Measurements from ENCODE around the gene UTS2B.

- TF ChIP-seq POLR2A (IDR thresholded peaks at IDR 0.05), result no peak
- TF ChIP-seq, protein P1, sequence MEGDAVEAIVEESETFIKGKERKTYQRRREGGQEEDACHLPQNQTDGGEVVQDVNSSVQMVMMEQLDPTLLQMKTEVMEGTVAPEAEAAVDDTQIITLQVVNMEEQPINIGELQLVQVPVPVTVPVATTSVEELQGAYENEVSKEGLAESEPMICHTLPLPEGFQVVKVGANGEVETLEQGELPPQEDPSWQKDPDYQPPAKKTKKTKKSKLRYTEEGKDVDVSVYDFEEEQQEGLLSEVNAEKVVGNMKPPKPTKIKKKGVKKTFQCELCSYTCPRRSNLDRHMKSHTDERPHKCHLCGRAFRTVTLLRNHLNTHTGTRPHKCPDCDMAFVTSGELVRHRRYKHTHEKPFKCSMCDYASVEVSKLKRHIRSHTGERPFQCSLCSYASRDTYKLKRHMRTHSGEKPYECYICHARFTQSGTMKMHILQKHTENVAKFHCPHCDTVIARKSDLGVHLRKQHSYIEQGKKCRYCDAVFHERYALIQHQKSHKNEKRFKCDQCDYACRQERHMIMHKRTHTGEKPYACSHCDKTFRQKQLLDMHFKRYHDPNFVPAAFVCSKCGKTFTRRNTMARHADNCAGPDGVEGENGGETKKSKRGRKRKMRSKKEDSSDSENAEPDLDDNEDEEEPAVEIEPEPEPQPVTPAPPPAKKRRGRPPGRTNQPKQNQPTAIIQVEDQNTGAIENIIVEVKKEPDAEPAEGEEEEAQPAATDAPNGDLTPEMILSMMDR (IDR thresholded peaks at IDR 0.05), result no peak
Measured at GRCh38 chr3:191262650-191263049, 67.7 kb downstream of the UTS2B start.
